ENCODE measurements around the gene COQ9.
"Not testable (repeated sequence)": the region's sequence is repeated elsewhere in the genome, so short reads cannot be mapped to it uniquely, and the experiment has no call there.

COQ9 gene

GRCh38 chr16:57447186-57447962, at the start of gene COQ9, which contains the start of gene CIAPIN1:
TSS of gene COQ9 (plus strand) at chr16:57447479. CDS start at chr16:57447506, 27 bp downstream.
TSS of gene CIAPIN1 (minus strand) at chr16:57447385. CDS start at chr16:57440928, 6,457 bp downstream.
- peak; percentile 99 for ATAC-seq
- TF ChIP-seq BACH2 (CRISPR knock-in tag; IDR thresholded peaks at IDR 0.05; ENCODE audit: borderline replicate concordance), result no peak
- no peak for TF ChIP-seq ZNF70 (CRISPR knock-in tag; IDR thresholded peaks at IDR 0.05)
- no peak for TF ChIP-seq TCF4 (CRISPR knock-in tag; IDR thresholded peaks at IDR 0.05; ENCODE audit: borderline replicate concordance)
- no peak for TF ChIP-seq SNAI2 (CRISPR knock-in tag; IDR thresholded peaks at IDR 0.05)
- no peak for TF ChIP-seq ZNF8 (CRISPR knock-in tag; IDR thresholded peaks at IDR 0.05)
- no peak for TF ChIP-seq RARB (CRISPR knock-in tag; IDR thresholded peaks at IDR 0.05)
- no peak for TF ChIP-seq ISL1 (CRISPR knock-in tag; IDR thresholded peaks at IDR 0.05)
- TF ChIP-seq PATZ1 (CRISPR knock-in tag; IDR thresholded peaks at IDR 0.05; ENCODE audit: borderline replicate concordance), result no peak
- TF ChIP-seq ESRRG (CRISPR knock-in tag; IDR thresholded peaks at IDR 0.05), result peak; percentile 87; the same call in 1 of the 2 replicates
- no peak for TF ChIP-seq PPARA (CRISPR knock-in tag; IDR thresholded peaks at IDR 0.05; ENCODE audit: borderline replicate concordance)
- TF ChIP-seq TOX (CRISPR knock-in tag; IDR thresholded peaks at IDR 0.05; ENCODE audit: borderline replicate concordance), result no peak
- 0 out of 2 replicates have a peak, but pooled peaks have one; percentile 16 for TF ChIP-seq ZFP3 (CRISPR knock-in tag; IDR thresholded peaks at IDR 0.05)
- no peak for TF ChIP-seq CREB5 (CRISPR knock-in tag; IDR thresholded peaks at IDR 0.05; ENCODE audit: low read depth)
- no peak for TF ChIP-seq GLIS3 (CRISPR knock-in tag; IDR thresholded peaks at IDR 0.05)
- no peak for TF ChIP-seq OSR1 (CRISPR knock-in tag; IDR thresholded peaks at IDR 0.05)
- no peak for TF ChIP-seq ZC3H10 (CRISPR knock-in tag; IDR thresholded peaks at IDR 0.05)

- ATAC-seq, result not testable (repeated sequence)
These were observed 49.8 kb upstream of the COQ9 start for GRCh38 chr16:57397493-57397892.

GRCh38 chr16:57401943-57402640, 45.2 kb upstream of the COQ9 start:
- no peak for TF ChIP-seq ZC3H10 (CRISPR knock-in tag; IDR thresholded peaks at IDR 0.05)
- TF ChIP-seq ISL1 (CRISPR knock-in tag; IDR thresholded peaks at IDR 0.05), result no peak
- no peak for TF ChIP-seq ARNTL (CRISPR knock-in tag; IDR thresholded peaks at IDR 0.05; ENCODE audit: borderline replicate concordance, low read depth)
- no peak for TF ChIP-seq ZNF70 (CRISPR knock-in tag; IDR thresholded peaks at IDR 0.05)
- no peak for TF ChIP-seq PPARA (CRISPR knock-in tag; IDR thresholded peaks at IDR 0.05; ENCODE audit: borderline replicate concordance)
- no peak for TF ChIP-seq CSRNP3 (CRISPR knock-in tag; IDR thresholded peaks at IDR 0.05)
- no peak for TF ChIP-seq TSHZ2 (CRISPR knock-in tag; IDR thresholded peaks at IDR 0.05)
- TF ChIP-seq ZFP30 (CRISPR knock-in tag; IDR thresholded peaks at IDR 0.05), result no peak
- TF ChIP-seq TOX (CRISPR knock-in tag; IDR thresholded peaks at IDR 0.05; ENCODE audit: borderline replicate concordance), result no peak
- no peak for TF ChIP-seq ESRRG (CRISPR knock-in tag; IDR thresholded peaks at IDR 0.05)
- no peak for TF ChIP-seq CREB5 (CRISPR knock-in tag; IDR thresholded peaks at IDR 0.05; ENCODE audit: low read depth)
- no peak for TF ChIP-seq ZNF8 (CRISPR knock-in tag; IDR thresholded peaks at IDR 0.05)
- no peak for TF ChIP-seq OSR1 (CRISPR knock-in tag; IDR thresholded peaks at IDR 0.05)
- no peak for TF ChIP-seq PATZ1 (CRISPR knock-in tag; IDR thresholded peaks at IDR 0.05; ENCODE audit: borderline replicate concordance)
- no peak for TF ChIP-seq RARB (CRISPR knock-in tag; IDR thresholded peaks at IDR 0.05)
- no peak for TF ChIP-seq BACH2 (CRISPR knock-in tag; IDR thresholded peaks at IDR 0.05; ENCODE audit: borderline replicate concordance)
- TF ChIP-seq TCF4 (CRISPR knock-in tag; IDR thresholded peaks at IDR 0.05; ENCODE audit: borderline replicate concordance), result no peak
- no peak for TF ChIP-seq ZNF565 (CRISPR knock-in tag; conservative IDR thresholded peaks at IDR 0.05; ENCODE audit: low read depth)
- no peak for TF ChIP-seq ZFP3 (CRISPR knock-in tag; IDR thresholded peaks at IDR 0.05)
- no peak for ATAC-seq

Data from SK-N-SH treated with all-trans-retinoic acid at 6 μM for 48 hours (cell line).